HG03575 (cell line): Measurements from ENCODE around the gene PRKCA.

Experiments used
- ATAC-seq: cut with Tn5 transposase; IDR thresholded peaks from one replicate; pipeline ENCODE4 v1.9.1; 2021; ENCODE audit not compliant: unreplicated experiment, insufficient number of reproducible peaks, low FRiP score; ENCODE audit errors: extremely low read depth

Gene PRKCA

DNA sequence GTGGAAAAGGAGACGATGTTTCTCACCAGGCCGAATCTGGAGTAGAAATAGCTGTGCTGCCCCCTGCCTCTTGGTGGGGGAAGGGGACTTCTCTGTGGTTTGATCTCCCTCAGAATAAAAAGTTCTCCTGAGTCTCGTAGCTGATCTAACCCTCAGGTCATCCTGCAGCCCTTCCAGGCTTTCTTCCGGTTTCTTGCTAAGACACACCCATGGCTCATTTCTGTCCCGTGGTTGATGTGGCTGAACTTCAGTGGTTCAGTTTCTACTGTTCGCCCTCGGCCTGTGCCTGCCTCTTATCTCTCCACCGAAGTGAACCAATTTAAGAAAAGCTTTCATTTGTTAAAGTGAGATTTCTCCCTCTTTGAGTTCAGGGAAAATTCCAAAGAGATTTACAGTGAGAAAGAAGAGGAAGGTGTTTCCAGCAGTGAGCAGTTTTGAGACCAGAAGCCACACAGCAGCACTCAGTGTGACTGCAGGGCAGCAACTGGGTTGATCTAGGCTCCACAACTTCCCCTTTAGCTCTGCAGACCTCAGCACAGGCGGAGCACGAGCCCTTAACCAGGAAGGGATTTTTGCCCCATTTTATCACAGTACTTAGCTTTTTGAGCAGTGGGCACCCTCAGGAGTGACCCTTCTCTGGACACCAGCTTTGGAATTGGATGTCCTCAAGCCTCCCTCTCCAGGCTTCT, 497.6 kb downstream of the PRKCA start:
- no peak for ATAC-seq

DNA sequence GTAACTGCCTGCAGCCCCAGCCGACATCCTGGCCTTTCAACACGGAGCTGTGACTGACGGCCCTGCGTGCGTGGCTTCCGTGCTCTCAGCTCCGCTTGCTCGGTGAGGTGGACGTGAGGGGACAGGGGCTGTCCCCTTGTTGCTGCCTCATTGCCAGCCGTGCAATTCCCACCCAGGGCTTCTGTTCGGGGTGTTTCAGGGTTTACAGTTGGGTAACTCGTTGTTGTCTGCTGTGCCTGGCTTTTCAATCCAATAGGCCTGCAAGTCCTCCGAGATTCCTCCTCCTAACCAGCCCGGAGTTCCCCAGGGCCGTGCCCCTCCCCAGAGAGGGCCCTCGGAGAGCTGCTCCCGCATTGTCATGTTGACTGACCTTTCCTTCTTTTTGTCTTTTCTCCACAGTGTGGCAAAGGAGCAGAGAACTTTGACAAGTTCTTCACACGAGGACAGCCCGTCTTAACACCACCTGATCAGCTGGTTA, 501.1 kb downstream of the PRKCA start:
- no peak for ATAC-seq

DNA sequence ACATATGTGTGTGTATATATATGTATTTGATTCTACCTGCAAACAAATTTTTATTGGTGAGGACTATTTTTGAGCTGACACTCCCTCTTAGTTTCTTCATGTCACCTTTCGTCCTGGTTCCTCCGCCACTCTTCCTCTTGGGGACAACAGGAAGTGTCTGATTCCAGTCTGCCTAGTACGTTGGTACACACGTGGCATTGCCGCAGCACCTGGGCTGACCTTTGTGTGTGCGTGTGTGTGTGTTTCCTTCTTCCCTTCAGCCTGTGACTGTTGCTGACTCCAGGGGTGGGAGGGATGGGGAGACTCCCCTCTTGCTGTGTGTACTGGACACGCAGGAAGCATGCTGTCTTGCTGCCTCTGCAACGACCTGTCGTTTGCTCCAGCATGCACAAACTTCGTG, 503.2 kb downstream of the PRKCA start:
- no peak for ATAC-seq

DNA sequence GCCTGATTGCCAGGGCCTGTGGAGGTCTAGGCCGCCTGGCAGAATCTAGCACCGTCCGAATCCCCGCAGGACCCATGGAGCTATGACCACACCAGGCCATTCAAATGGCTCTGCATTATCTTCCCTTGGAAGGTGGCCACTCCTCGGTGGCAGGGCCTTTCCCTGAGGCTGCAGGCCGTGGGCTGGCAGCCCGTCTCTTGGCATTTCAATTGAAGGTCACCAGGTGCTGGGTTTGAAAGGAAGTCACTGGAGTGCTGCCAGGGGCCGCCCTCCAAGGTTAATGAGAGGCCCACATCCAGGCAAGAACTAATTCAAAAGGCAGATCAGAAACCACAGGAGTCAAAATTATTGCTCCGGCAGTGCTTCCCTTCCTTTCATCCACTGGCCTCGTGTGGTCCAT, 504.8 kb downstream of the PRKCA start:
- ATAC-seq, result no peak

DNA sequence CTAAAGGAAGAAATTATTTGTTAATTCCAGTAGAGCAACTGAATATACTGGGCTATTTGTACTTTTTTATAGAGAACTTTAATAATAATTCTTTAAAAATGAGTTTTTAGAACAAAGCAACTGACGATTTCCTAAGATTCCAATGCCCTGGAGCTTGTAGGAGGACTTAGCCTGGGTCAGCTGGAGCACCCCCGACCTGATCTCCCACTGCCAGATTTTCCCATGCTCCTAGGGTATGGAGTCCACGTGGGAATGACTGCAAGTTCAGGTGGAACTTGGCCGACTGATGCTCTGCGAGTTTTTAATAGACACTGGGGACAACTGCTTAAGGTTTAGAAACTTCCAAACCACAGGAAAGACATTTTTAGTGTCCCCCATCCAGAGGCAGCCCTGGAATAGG, 507.0 kb downstream of the PRKCA start:
- no peak for ATAC-seq

DNA sequence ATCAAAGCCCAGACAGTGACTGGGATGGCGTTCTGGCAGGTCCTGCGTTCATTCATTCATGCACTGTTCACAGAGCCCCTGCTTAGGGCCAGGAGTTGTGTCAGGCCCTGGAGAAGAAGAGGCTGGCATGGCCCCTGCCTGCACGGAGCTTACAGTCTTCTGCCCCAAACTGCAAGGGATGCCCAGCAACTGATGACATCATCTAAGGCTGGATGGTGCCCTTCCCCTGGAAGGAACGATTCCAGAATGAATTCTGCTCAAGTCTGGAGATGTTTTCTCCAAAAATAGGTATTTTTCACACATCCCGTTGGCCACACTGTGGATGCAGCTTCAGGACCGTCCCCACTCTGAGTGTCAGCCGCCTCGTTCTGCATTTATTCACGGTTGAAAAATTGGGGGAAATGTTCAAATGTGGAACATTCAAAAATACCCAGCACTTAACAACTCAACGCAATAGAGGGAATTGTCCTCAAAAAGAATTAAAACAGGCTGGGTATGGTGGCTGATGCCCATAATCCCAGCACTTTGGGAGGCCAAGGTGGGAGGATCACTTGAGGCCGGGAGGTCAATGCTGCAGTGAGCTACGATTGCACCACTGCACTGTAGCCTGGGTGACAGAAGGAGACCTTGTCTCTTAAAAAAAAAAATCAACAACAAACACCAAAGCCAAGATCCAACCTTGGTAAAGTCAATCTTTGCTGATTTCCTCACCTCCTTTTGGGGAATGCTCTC, 508.7 kb downstream of the PRKCA start:
- no peak for ATAC-seq

DNA sequence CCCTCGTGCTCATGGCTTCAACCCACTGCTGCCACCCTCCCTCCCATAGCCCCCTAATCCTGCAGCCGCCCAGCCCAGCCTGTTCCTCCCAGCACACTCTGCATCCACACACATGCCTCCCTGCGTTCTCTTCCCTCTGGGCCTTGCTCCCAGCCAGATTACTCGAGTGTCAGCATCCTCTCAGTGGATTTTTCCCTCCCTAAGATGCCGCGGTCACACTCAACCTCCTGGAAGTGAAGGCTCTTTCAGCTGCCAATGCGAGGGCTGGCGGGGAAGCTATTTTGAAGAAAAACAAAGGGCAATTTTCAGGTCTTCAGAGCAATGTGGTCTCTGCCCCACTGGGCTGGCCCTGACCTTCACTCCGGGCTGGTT, 509.3 kb downstream of the PRKCA start:
- ATAC-seq, result no peak

DNA sequence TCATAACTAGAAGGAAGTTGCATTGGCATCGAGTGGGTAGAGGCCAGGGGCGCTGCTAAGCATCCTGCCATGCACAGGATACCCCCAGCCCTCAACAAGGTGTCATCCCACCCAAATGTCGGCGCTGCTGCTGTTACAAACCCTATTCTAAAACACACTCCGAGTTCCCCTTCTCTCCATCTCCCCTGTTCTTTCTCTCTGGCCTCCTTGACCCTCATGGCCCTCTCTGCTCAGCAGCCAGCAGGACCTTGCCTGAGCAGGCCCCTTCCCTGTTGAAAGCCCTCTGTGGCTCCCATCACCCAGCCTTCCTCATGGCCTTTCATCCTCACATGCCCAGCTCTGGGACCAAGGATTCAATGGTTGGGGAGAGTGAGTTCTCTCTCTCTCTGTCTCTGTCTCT, 510.2 kb downstream of the PRKCA start:
- no peak for ATAC-seq

DNA sequence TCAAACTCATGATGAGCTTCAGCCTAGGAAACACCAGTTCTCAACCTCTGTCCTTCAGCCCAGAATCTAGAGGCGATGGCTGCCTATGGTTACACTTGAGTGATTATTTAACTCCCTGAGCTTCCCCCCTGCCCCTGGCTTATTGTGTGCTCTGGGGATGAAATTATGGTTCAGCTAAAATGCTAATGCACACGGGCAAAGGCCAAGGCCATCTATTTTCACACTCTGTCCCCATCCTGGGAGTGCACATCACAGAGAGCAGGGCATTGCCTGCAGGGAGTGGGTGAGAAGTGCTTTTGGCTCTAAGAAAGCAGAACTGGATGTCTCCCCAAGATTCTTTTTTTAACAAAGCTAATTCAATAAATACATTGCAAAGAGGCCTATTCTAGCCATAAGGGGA, 510.9 kb downstream of the PRKCA start:
- ATAC-seq, result no peak

DNA sequence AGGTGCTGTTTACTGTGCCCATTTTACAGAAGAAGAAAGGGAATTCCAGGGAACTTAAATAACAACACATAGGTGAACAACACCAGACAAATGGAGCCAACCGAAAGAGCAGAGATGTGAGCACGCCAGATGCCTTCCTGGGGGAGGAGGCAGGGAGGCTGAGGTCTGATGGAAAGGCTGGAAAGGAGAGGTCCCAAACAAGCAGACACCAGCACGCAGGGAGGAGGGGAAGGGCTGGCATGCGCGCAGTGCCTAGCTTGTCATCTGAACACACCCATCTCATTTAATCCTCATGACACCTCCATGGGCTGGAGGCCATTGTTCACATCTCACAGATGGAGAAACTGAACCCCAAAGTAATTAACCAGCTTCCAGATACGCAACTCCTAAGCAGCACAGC, 511.6 kb downstream of the PRKCA start:
- ATAC-seq, result no peak

DNA sequence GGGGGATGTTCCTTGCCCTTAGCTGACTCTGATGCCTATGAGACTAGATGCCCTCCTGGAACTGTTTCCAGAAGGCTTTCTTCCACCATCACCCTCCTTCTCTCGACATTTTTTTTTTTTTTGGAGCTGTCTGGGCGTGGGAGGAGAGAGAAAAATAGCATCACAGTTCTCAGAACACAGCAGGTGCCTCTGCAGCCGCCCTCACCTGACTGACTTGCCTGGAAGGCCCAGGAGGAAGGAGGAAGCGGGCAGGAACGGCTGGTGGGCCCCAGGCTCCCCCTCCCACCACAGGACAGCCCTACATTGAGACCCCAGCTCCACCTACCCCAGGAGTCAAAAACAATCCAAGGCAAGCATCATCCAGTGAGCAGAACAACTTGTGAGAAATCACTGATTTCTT, 512.2 kb downstream of the PRKCA start:
- no peak for ATAC-seq

DNA sequence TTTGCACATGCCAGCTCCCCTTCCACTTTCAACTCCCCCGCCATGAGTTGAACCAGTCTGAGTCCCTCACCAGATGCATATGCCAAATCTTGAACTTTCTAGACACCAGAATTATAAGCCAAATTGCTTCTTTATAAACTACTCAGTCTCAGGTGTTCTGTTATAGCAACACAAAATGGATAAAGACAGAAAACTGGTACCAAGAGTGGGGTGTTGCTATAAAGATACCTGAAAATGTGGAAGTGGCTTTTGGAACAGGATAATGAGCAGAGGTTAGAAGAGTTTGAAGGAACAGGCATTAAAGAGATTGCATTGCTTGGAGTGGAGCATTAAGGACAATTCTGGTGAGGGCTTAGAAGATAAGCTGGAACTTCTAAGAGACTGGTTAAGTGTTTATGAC, 515.3 kb downstream of the PRKCA start:
- no peak for ATAC-seq

DNA sequence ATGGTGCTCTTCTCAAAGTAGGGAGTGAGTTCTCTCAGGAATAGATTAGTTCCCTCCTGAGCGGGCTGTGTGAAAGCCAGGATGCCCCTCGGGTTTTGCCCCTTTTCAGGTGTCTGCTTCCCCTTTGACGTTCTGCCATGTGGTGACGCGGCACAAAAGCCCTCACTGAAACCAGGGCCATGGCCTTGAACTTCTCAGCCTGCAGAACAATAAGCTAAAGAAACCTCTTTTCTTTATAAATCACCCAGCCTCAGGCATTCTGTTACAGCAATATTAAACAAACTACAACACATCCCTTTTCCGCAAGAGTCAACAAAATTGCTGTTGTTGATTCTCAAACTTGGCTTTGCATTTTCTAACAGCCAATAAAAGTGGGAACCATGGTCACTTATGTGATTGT, 517.1 kb downstream of the PRKCA start:
- no peak for ATAC-seq

DNA sequence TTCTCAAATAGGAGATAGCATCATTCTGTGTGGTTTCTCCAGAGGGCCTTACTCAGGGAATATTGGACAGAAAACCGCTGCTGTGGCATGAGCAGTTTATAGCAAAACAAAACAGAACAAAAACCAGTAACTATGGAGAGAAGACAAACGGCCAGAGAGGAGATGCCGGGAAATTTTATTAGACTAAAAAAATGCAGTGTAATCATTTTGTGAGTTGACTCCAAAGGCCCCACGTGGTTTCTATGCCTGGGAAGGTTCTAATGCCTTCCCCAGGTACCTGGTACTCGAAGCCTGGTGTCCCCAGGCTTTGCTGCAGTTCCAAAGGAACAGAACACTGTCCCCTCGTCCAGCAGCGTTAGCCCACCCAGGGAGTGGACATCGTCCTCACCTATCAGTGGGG, 519.6 kb downstream of the PRKCA start:
- ATAC-seq, result no peak

DNA sequence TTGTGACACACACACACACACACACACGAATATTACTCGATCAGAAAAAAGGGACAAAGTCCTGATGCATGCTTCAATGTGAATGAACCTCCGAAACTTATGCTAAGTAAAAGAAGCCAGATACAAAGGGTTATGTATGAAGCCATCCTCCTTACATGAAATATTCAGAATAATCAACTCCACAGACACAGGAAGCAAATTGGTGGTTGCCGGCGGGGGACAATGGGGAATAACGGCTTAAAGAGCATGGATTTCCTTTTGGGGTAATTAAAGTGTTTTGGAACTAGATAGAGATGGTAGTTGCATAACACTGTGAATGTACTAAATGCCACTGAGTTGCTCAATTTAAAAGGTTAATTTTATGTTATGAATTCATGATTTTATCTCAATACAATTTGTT, 524.4 kb downstream of the PRKCA start:
- no peak for ATAC-seq

DNA sequence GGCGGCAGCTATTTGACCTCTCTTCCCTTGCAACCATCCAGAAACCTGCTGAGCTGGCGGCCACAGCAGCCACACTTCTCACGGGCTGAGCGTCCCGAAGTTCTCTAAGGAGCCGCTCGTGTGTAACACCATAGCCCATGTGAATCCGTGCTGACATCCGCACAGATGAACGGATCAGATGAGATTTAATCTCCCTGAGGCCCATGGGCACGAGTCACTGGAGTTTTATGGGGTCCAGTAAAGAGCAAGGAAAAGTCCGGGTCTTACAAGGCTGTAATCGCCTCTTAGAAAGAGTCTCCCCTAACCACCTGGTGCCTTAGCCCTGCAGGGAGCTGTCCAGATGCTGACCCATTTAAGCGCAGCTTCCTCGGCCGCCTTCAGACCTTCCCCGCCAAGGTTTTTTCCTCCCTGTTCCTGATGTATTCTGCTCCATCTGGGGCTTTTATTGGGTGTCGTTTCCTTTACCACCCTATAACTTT, 527.0 kb downstream of the PRKCA start:
- no peak for ATAC-seq

DNA sequence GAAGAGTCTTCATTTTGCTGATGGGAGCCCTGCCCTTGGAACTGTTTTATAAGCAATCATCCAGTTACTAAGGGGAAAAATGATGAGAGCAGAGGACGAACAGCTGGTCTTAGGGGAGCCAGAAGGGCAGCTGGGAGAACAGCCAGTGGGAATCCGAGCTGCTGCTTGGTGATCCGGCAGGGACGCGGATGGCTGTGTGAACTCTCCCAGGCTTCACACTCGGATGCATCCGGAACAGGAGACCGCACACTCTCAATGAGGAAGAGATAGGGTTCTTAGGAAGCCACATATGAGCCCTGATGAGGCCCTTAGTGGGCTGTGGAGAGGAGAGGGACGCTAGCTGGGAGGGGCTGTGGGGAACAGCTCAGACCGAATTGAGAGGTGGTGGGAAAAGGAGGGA, 527.5 kb downstream of the PRKCA start:
- no peak for ATAC-seq

DNA sequence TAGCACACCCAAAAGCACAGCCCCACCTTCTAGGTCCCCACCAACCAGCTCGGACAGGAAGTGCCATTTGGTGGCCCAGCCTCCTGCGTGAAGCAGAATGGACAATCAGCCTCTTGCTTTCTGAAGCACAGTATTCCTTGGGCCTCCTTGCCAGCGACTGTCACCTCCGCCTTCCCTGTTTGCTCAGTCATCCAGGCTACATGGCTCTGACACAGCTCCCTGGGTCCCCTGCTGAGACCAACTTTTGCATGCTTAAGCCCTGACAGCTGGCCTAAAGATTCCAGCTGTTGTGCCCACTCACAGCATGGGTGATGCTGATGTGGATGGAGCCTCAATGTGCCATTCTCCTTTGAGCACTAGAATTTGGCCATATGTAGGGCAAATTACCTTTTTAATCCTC, 528.0 kb downstream of the PRKCA start:
- ATAC-seq, result no peak

DNA sequence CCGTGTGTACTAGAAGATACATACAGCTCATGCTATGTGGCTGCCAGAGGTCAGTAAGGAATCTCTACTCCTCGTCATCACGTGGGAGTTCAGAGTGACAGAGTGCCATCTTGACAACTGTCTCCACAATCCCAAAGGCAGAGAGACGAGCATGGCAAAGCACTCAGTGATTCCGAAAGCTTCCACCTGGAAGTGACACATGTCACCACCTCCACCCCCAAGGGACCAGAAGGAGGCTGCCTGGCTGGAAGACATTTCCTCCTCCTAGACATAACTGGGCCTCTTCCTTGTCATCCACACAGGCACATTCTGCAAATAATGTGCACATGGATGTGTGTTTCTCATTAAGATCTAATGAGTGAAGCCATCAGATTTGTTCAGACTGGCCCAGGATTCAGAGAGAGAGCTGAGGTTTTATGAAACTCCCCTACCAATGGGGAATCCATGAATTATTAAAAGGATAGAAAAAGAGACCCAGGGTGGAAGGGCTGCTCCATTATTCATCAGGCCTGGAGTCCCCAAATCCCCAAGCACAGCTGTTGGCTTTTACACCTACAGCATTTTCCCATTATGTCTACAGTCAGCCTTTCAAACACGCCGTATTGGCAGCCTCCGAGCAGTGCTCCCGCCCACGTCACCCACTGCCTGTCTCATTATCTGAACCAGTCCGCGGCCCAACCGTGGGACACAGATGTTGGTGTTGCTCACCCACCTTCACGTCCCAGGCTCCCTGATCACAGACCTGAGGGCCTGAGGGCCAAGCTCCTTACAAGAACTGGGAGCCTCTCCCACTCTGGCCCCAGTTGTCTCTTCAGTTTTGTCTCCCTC, 529.2 kb downstream of the PRKCA start:
- ATAC-seq, result no peak

DNA sequence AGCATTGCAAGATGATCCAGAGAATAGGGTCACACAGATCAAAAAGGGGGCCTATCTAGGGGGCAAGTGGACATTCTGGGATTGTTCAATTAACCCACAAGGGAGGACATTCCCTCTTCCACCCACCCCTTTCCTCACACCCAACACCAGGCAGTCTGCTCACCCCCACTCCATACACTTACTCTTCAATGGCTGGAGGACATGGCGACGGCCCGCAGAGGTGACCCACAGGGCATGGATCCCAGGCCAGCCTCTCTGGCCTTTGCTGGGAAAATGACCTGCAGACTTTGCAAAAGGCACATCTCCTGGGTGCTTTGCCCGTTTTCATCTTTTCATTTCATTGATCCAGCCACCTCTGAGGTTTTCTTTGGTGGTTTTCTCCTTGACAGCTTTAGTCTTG, 530.8 kb downstream of the PRKCA start:
- no peak for ATAC-seq
